Putamen (tissue), 1 donor: ENCODE data around the gene LAMB4.

ENCODE experiments used
- DNase-seq: peaks from one replicate; pipeline ENCODE4 v3.0.0-alpha.2; 2016; ENCODE audit warnings: low spot score

The LAMB4 gene

DNA sequence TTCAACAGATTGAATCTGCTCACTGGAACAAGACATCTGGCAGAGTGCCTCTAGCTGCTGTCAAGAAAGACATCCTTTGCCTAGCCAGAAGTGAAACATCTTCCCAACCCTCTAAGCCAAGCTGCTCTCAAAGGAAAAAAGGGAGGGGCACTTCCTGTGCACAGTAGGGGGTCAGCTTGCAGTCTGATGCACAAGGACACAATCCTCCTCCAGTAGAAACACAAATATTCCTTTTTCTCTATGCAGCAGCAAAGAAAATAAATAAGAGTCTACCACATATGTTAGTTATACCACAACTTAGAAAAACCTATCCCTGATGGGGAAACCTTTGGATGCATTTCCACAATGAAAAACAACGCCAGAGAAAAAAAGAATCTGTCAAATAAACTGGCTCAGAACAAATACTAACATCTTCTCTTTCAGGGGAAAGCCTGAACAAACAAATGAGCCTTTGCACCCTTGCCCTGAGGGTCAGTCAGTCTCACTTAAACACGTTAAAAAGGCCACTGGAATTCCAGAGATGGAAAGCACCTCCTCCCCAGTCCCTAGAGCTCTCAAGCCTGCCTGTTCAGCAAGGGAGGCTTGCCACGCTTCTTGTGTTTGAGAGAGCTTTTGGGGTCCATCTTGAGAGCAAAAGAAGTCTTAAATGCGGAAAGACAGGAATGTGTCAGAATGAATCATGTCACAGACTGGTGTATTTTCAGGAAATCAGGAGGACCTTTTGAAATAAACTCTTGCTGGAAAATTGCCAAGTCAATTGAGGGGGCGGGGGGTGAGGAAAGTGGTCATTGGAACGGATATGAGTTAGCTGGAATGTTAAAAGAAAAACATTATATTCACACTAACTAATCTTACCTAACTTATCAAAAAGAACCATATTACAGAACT is 134.7 kb downstream of the LAMB4 start:
- no peak for DNase-seq

DNA sequence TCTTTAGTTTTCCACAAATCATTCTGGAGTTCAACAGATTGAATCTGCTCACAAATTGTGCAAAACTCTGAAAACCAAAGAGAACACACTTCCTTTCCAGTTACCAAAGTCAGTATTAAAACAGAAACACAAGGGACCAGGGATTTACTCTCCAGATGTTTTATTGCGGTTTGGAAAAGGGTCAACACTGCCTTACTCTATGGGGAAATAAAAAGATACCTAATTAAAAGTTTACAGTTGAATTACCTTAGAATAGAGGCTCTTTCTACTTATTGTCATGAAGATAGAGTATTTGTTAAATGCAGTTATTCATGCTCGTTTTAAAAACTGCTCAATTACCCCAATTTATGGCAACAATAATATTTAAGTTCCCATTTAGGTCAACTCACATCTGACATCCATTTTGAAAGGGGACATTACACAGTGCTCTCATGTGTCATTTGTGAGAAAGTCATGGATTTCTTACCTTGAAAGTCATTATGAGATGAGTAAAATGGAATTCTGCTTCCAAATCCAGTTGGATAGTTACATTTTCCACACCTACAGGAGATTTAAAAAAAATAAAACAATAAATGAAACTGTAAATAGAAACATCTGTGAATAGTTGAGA is 135.6 kb downstream of the LAMB4 start:
- DNase-seq, result no peak

DNA sequence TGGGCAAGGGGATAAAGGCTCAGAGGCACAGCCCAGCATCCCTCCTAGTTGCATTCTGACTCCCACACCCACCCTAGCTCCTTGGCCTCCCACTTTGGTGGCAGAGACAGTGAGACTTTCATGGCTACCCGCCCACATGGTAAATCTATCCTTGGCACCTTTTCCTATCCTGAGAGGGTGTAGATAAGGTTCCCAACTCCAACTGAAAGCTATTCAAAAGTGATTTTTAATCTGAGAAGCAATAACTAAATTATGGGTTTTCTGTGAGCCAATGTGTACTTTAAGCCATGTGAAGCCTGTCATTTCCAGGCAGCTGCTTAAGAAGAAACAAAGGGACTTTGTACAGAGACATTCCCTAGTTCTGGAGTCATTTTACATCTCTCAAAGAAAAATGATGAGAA is 136.3 kb downstream of the LAMB4 start:
- DNase-seq, result peak; percentile 52

GRCh38 chr7:107989618-107990373 is 140.4 kb downstream of the LAMB4 start:
- DNase-seq, result no peak

- no peak for DNase-seq
These were observed 147.2 kb downstream of the LAMB4 start for GRCh38 chr7:107982918-107983389.

DNA sequence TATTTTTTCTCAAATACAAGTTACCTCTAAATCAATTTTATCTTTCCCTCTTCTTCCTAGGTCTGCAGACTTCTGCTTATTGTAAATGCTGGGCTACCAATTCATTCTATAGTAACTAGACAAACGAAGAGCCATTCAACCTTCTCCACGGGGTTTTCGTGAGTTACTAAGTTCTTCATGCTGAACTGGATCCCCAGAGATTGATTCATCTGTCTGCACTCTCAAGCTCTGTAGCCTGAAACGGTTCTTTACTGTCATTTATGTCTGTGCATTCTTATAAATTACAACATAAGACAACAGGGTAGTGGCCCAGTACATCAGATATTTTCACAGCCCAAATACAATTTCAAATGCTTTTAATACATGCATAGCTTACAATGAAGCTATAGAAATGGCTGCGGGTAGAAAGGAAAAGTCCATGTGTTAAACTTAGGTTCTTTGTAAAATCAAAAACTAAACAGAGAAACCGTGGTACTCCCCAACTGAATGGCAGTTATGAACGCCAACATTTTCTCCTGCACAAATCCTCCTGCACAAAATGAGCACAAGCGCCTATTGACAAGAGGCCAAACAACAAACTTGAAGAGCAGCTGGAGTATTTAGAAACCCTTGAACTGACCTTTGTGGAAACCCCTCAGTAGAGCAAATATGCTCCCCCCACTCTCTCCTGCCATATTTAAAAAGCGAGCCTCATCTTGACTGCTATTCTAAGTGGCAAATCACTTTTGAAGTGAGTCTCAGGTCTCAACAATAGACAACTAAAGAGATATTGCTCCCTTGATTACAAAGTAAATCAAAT is 147.9 kb downstream of the LAMB4 start:
- no peak for DNase-seq

- no peak for DNase-seq
These were observed 148.7 kb downstream of the LAMB4 start for GRCh38 chr7:107981466-107981865.

- no peak for DNase-seq
These were observed 149.4 kb downstream of the LAMB4 start for GRCh38 chr7:107980671-107981190.

GRCh38 chr7:107980171-107980570 is 150.0 kb downstream of the LAMB4 start:
- no peak for DNase-seq

GRCh38 chr7:107978815-107979408 is 151.2 kb downstream of the LAMB4 start:
- no peak for DNase-seq

DNA sequence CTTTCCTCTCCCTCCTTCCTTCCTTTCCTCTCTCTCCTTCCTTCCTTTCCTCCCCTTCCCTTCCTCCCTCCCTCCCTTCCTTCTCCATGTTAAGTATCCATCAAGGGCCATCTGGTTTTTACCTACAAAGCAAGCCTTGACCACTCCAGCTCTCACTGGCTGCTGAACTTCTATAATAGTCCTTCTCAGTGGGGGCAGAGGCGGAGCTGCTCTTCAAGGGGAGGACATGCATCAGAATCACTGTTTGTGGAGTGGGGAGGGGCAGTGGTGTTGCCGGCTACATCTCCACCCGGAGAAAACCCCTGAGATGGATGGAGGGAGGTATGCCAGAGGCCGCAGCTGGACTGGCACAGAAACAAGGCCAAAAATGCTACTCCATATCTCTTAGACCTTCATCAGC is 153.1 kb downstream of the LAMB4 start:
- no peak for DNase-seq

DNA sequence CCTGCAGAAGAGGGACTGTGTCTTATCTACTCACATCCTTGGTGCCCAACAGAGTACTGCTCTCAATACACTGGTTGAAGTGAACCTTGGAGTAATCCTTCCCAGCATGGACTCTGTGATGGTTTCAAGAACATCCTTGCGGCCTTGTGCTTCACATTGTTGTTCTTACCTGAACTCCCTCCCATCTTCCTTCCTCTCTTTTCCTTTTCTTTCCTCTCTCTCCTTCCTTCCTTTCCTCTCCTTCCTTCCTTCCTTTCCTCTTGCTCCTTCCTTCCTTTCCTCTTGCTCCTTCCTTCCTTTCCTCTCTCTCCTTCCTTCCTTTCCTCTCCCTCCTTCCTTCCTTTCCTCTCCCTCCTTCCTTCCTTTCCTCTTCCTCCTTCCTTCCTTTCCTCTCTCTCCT is 153.5 kb downstream of the LAMB4 start:
- no peak for DNase-seq

GRCh38 chr7:107975394-107976013 is 154.7 kb downstream of the LAMB4 start:
- DNase-seq, result no peak

- DNase-seq, result no peak
These were observed 156.3 kb downstream of the LAMB4 start for GRCh38 chr7:107973861-107974260.
